Measurements from ENCODE around the gene CHI3L2.

CHI3L2 gene

GRCh38 chr1:111221633-111222291 is 5.8 kb upstream of the CHI3L2 start:
- DNase-seq = peak; percentile 72

GRCh38 chr1:111222308-111223125 is 5.0 kb upstream of the CHI3L2 start:
- peak; percentile 78 for DNase-seq

- DNase-seq = no peak
Observed at GRCh38 chr1:111223126-111223685, 4.3 kb upstream of the CHI3L2 start.

- DNase-seq = no peak
Observed at GRCh38 chr1:111225091-111225490, 2.4 kb upstream of the CHI3L2 start.

GRCh38 chr1:111225717-111226400 is 1.7 kb upstream of the CHI3L2 start:
- peak; percentile 51 for DNase-seq

- no peak for DNase-seq
Observed at GRCh38 chr1:111227851-111228747, 586 bp downstream of the CHI3L2 start.

GRCh38 chr1:111228748-111229126 is 1.2 kb downstream of the CHI3L2 start:
- no peak for DNase-seq

GRCh38 chr1:111232134-111232533 is 4.6 kb downstream of the CHI3L2 start:
- DNase-seq = no peak

- DNase-seq = no peak
Observed at GRCh38 chr1:111234258-111234657, 6.7 kb downstream of the CHI3L2 start.

GRCh38 chr1:111234866-111235265 is 7.4 kb downstream of the CHI3L2 start:
- DNase-seq = no peak

GRCh38 chr1:111236379-111236778 is 8.9 kb downstream of the CHI3L2 start:
- no peak for DNase-seq

- no peak for DNase-seq
Observed at GRCh38 chr1:111236806-111237205, 9.3 kb downstream of the CHI3L2 start.

GRCh38 chr1:111238056-111238795 is 10.7 kb downstream of the CHI3L2 start:
- no peak for DNase-seq

GRCh38 chr1:111241797-111242196 is 14.3 kb downstream of the CHI3L2 start:
- DNase-seq = no peak

GRCh38 chr1:111242805-111243523 is 15.5 kb downstream of the CHI3L2 start:
- DNase-seq = no peak

GRCh38 chr1:111247125-111247838 is 19.8 kb downstream of the CHI3L2 start:
- DNase-seq = no peak

- no peak for DNase-seq
Observed at GRCh38 chr1:111249960-111250359, 22.4 kb downstream of the CHI3L2 start.

- DNase-seq = no peak
Observed at GRCh38 chr1:111251570-111251969, 24.1 kb downstream of the CHI3L2 start.

GRCh38 chr1:111252786-111253185 is 25.3 kb downstream of the CHI3L2 start:
- no peak for DNase-seq

GRCh38 chr1:111253876-111254275 is 26.4 kb downstream of the CHI3L2 start:
- no peak for DNase-seq

All from CD4-positive, alpha-beta T cell treated with Interleukin-21 for 1 hour (primary cell).